WTC11 (cell line): ENCODE results near the gene IZUMO3. TPM values are rescaled to one million over a fixed set of nuclear protein-coding genes. Genes with fewer than 3 reads are reported as not detected.

Experiments used
- ATAC-seq: fragments of 200-7000 bp; cut with Tn5 transposase; 2 replicates; pipeline ENCODE4 v1.10.0; 2021; ENCODE audit warnings: mild to moderate bottlenecking, moderate library complexity
- CTCF ChIA-PET: fragments of 300-600 bp; sonication (Branson Sonifier 250); formaldehyde crosslinking; loops from one replicate; lab custom pipeline; 2021; ENCODE audit warnings: antibody characterized with exemption; lab: Charles Lee
- POLR2A ChIA-PET: fragments of 350-600 bp; sonication (Branson Sonifier 250); formaldehyde crosslinking; loops from one replicate; lab custom pipeline; 2021; ENCODE audit warnings: antibody characterized with exemption; lab: Charles Lee
- DNase-seq: peaks from one replicate; pipeline ENCODE4 v3.0.0; 2021; ENCODE audit warnings: low spot score
- H3K27ac Mint-ChIP-seq: 2 replicates; pipeline ENCODE4 v1.8.0; 2021; ENCODE audit warnings: mixed read lengths
- H3K27me3 Mint-ChIP-seq: 2 replicates; pipeline ENCODE4 v1.8.0; 2021; ENCODE audit warnings: low read depth, mild to moderate bottlenecking, moderate library complexity, mixed read lengths
- H3K36me3 Mint-ChIP-seq: 2 replicates; pipeline ENCODE4 v1.8.0; 2021; ENCODE audit warnings: mixed read lengths
- H3K4me1 Mint-ChIP-seq: 2 replicates; pipeline ENCODE4 v1.8.0; 2022; ENCODE audit warnings: mixed read lengths
- H3K4me3 Mint-ChIP-seq: 2 replicates; pipeline ENCODE4 v1.8.0; 2021; ENCODE audit warnings: mild to moderate bottlenecking, moderate library complexity, mixed read lengths
- H3K9me3 Mint-ChIP-seq: 2 replicates; pipeline ENCODE4 v1.8.0; 2021; ENCODE audit warnings: mixed read lengths
- CREB1 ChIP-seq: sonication (generic); formaldehyde crosslinking; IDR thresholded peaks from 2 replicates; pipeline ENCODE4 v1.8.0; 2023; ENCODE audit warnings: mild to moderate bottlenecking, missing genetic modification reagents
- ELF4 ChIP-seq: sonication (generic); formaldehyde crosslinking; IDR thresholded peaks from 2 replicates; pipeline ENCODE4 v1.8.1; 2022; ENCODE audit warnings: low read depth, mild to moderate bottlenecking, moderate library complexity, missing genetic modification reagents
- ERG ChIP-seq: fragments of 250-450 bp; sonication (Bioruptor Pico); IDR thresholded peaks from 2 replicates; pipeline ENCODE4 v1.8.0; 2021; ENCODE audit warnings: mild to moderate bottlenecking
- ETV6 ChIP-seq: sonication (generic); formaldehyde crosslinking; IDR thresholded peaks from 2 replicates; pipeline ENCODE4 v1.8.1; 2022; ENCODE audit warnings: mild to moderate bottlenecking, missing genetic modification reagents
- FOXK1 ChIP-seq: sonication (generic); formaldehyde crosslinking; IDR thresholded peaks from 2 replicates; pipeline ENCODE4 v1.8.0; 2022; ENCODE audit warnings: mild to moderate bottlenecking, moderate library complexity, missing genetic modification reagents
- GTF2I ChIP-seq: fragments of 250-450 bp; sonication (Bioruptor Pico); conservative IDR thresholded peaks from 2 replicates; pipeline ENCODE4 v1.4.0; 2021; ENCODE audit warnings: mild to moderate bottlenecking
- JUN ChIP-seq: sonication (generic); formaldehyde crosslinking; IDR thresholded peaks from 2 replicates; pipeline ENCODE4 v1.8.0; 2023; ENCODE audit warnings: mild to moderate bottlenecking, missing genetic modification reagents
- MXD4 ChIP-seq: fragments of 250-450 bp; sonication (Bioruptor Pico); IDR thresholded peaks from 2 replicates; pipeline ENCODE4 v1.8.0; 2021; ENCODE audit warnings: mild to moderate bottlenecking, moderate library complexity, borderline replicate concordance
- NFATC4 ChIP-seq: fragments of 250-450 bp; sonication (Bioruptor Pico); IDR thresholded peaks from 2 replicates; pipeline ENCODE4 v1.9.0; 2021; ENCODE audit warnings: mild to moderate bottlenecking
- NFE2L1 ChIP-seq: sonication (generic); formaldehyde crosslinking; IDR thresholded peaks from 2 replicates; pipeline ENCODE4 v1.8.1; 2023; ENCODE audit warnings: missing genetic modification reagents
- OVOL2 ChIP-seq: fragments of 250-450 bp; sonication (Bioruptor Pico); IDR thresholded peaks from 2 replicates; pipeline ENCODE4 v1.9.0; 2021; ENCODE audit warnings: mild to moderate bottlenecking, borderline replicate concordance
- SMAD4 ChIP-seq: sonication (generic); formaldehyde crosslinking; IDR thresholded peaks from 2 replicates; pipeline ENCODE4 v1.8.0; 2022; ENCODE audit warnings: mild to moderate bottlenecking, missing genetic modification reagents
- ZBTB21 ChIP-seq: sonication (generic); formaldehyde crosslinking; IDR thresholded peaks from 2 replicates; pipeline ENCODE4 v1.8.1; 2023; ENCODE audit warnings: mild to moderate bottlenecking, missing genetic modification reagents, borderline replicate concordance
- ZNF396 ChIP-seq: fragments of 250-450 bp; sonication (Bioruptor Pico); IDR thresholded peaks from 2 replicates; pipeline ENCODE4 v1.8.0; 2021; ENCODE audit warnings: mild to moderate bottlenecking, moderate library complexity, borderline replicate concordance
- ZNF671 ChIP-seq: fragments of 250-450 bp; sonication (Bioruptor Pico); IDR thresholded peaks from 2 replicates; pipeline ENCODE4 v1.8.0; 2021; ENCODE audit warnings: mild to moderate bottlenecking
- ZSCAN18 ChIP-seq: fragments of 250-450 bp; sonication (Bioruptor Pico); IDR thresholded peaks from 2 replicates; pipeline ENCODE4 v2.1.2; 2022; ENCODE audit warnings: mild to moderate bottlenecking, moderate library complexity
- total RNA-seq: library from RNA; stranded (reverse); gene quantifications from 3 replicates; pipeline ENCODE4 v1.2.3, GENCODE V29; 2021
- TF ChIP-seq, protein P1 (sequence below): sonication (generic); formaldehyde crosslinking; IDR thresholded peaks from 2 replicates; pipeline ENCODE4 v1.8.1; 2022; ENCODE audit warnings: low read depth, missing genetic modification reagents, borderline replicate concordance
- TF ChIP-seq, protein P2 (sequence below): sonication (generic); formaldehyde crosslinking; IDR thresholded peaks from 2 replicates; pipeline ENCODE4 v1.8.0; 2022; ENCODE audit warnings: mild to moderate bottlenecking, missing genetic modification reagents
- TF ChIP-seq, protein P3 (sequence below): sonication (generic); formaldehyde crosslinking; IDR thresholded peaks from 2 replicates; pipeline ENCODE4 v1.8.0; 2022; ENCODE audit warnings: mild to moderate bottlenecking, missing genetic modification reagents
- TF ChIP-seq, protein P4 (sequence below): sonication (generic); formaldehyde crosslinking; IDR thresholded peaks from 2 replicates; pipeline ENCODE4 v1.8.0; 2022; ENCODE audit warnings: mild to moderate bottlenecking, missing genetic modification reagents

IZUMO3 gene
- total RNA-seq, 1 experiment from 2014 or later: not detected

GRCh38 chr9:24502206-24502937, 43.3 kb downstream of the IZUMO3 start:
- no peak for DNase-seq
- H3K36me3 Mint-ChIP-seq: no peaks in the 10 kb centered on the region
- TF ChIP-seq JUN (CRISPR knock-in tag) (no peak), NFATC4 (CRISPR knock-in tag) (no peak), NFE2L1 (CRISPR knock-in tag) (no peak), ERG (no peak), OVOL2 (CRISPR knock-in tag) (no peak), ZNF396 (CRISPR knock-in tag) (no peak), CREB1 (CRISPR knock-in tag) (no peak), GTF2I (CRISPR knock-in tag) (no peak), MXD4 (CRISPR knock-in tag) (no peak), ZBTB21 (CRISPR knock-in tag) (no peak), ELF4 (CRISPR knock-in tag) (no peak), ZNF671 (CRISPR knock-in tag) (no peak), ZSCAN18 (CRISPR knock-in tag) (no peak), SMAD4 (CRISPR knock-in tag) (no peak), FOXK1 (no peak), ETV6 (CRISPR knock-in tag) (no peak)
- TF ChIP-seq, protein P1, sequence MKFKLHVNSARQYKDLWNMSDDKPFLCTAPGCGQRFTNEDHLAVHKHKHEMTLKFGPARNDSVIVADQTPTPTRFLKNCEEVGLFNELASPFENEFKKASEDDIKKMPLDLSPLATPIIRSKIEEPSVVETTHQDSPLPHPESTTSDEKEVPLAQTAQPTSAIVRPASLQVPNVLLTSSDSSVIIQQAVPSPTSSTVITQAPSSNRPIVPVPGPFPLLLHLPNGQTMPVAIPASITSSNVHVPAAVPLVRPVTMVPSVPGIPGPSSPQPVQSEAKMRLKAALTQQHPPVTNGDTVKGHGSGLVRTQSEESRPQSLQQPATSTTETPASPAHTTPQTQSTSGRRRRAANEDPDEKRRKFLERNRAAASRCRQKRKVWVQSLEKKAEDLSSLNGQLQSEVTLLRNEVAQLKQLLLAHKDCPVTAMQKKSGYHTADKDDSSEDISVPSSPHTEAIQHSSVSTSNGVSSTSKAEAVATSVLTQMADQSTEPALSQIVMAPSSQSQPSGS (CRISPR knock-in tag): no peak
- TF ChIP-seq, protein P2, sequence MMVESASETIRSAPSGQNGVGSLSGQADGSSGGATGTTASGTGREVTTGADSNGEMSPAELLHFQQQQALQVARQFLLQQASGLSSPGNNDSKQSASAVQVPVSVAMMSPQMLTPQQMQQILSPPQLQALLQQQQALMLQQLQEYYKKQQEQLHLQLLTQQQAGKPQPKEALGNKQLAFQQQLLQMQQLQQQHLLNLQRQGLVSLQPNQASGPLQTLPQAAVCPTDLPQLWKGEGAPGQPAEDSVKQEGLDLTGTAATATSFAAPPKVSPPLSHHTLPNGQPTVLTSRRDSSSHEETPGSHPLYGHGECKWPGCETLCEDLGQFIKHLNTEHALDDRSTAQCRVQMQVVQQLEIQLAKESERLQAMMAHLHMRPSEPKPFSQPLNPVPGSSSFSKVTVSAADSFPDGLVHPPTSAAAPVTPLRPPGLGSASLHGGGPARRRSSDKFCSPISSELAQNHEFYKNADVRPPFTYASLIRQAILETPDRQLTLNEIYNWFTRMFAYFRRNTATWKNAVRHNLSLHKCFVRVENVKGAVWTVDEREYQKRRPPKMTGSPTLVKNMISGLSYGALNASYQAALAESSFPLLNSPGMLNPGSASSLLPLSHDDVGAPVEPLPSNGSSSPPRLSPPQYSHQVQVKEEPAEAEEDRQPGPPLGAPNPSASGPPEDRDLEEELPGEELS: no peak
- TF ChIP-seq, protein P3, sequence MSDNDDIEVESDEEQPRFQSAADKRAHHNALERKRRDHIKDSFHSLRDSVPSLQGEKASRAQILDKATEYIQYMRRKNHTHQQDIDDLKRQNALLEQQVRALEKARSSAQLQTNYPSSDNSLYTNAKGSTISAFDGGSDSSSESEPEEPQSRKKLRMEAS (CRISPR knock-in tag): no peak
- TF ChIP-seq, protein P4, sequence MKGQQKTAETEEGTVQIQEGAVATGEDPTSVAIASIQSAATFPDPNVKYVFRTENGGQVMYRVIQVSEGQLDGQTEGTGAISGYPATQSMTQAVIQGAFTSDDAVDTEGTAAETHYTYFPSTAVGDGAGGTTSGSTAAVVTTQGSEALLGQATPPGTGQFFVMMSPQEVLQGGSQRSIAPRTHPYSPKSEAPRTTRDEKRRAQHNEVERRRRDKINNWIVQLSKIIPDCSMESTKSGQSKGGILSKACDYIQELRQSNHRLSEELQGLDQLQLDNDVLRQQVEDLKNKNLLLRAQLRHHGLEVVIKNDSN (CRISPR knock-in tag): no peak
- TF ChIP-seq, all 79 proteins: peak for 0
- peak; percentile 88 for ATAC-seq
- ChIA-PET POLR2A (no interaction called here), CTCF (interaction anchor here (0.8 kb wide), 1 partner anchor 10 kb away, joined by 4 read pairs; no protein-coding TSS in a partner anchor)
- peak overlapping the region; percentile 11; the same call in 1 of the 2 replicates for H3K27ac Mint-ChIP-seq
- no peaks in the 10 kb centered on the region for H3K27me3 Mint-ChIP-seq
- H3K9me3 Mint-ChIP-seq: no peaks in the 10 kb centered on the region
- H3K4me3 Mint-ChIP-seq: no peak overlapping the region
- peaks cover 73% of the 10 kb centered on the region for H3K4me1 Mint-ChIP-seq
